Suprapubic skin (tissue), 4 donors: ENCODE measurements around the gene LACTB. TPM values are rescaled to one million over a fixed set of nuclear protein-coding genes. Genes with fewer than 3 reads are reported as not detected.
A peak's percentile ranks its signal among the peaks of the same experiment; 100 is the strongest.

ENCODE experiments used
- DNase-seq, 2 donors: peaks; one replicate each; pipeline ENCODE4 v3.0.0-alpha.2; 2019; ENCODE audit warnings: low spot score in 2 of 2
- H3K27ac ChIP-seq: fragments of 200-600 bp; sonication (generic); one replicate; pipeline ENCODE4 v1.5.1; 2019
- H3K27me3 ChIP-seq: fragments of 200-600 bp; sonication (generic); one replicate; pipeline ENCODE4 v1.5.1; 2019
- H3K36me3 ChIP-seq: fragments of 200-600 bp; sonication (generic); one replicate; pipeline ENCODE4 v1.5.1; 2019
- H3K4me1 ChIP-seq: fragments of 200-600 bp; sonication (generic); one replicate; pipeline ENCODE4 v1.5.1; 2019
- H3K4me3 ChIP-seq: fragments of 200-600 bp; sonication (generic); one replicate; pipeline ENCODE4 v1.5.1; 2019; ENCODE audit warnings: mild to moderate bottlenecking
- H3K9me3 ChIP-seq: fragments of 200-600 bp; sonication (generic); one replicate; pipeline ENCODE4 v1.5.1; 2019
- EP300 ChIP-seq: sonication (generic); formaldehyde crosslinking; IDR thresholded peaks from one replicate; pipeline ENCODE4 v1.6.1; 2017; ENCODE audit warnings: antibody characterized with exemption
- POLR2A ChIP-seq, 2 donors: fragments of 450-650 bp; IDR thresholded peaks; one replicate each; pipeline ENCODE4 v1.6.1; 2017; ENCODE audit warnings: antibody characterized with exemption in 2 of 2, mild to moderate bottlenecking in 2 of 2, moderate library complexity in 2 of 2
- POLR2AphosphoS5 ChIP-seq, 3 donors: sonication (generic); formaldehyde crosslinking; IDR thresholded peaks; one replicate each; pipeline ENCODE4 v1.6.1; 2017; ENCODE audit warnings: antibody characterized with exemption in 3 of 3
- WGBS: methylation state at CpG from one replicate; pipeline ENCODE4 v1.1.5; 2018; 5-methylcytosine and 5-hydroxymethylcytosine counted together
- total RNA-seq, 4 donors: library from RNA; depleted of rRNA; stranded (reverse); fragments of >200 nt; gene quantifications; one replicate each; pipeline ENCODE4 v1.1.0, GENCODE V29; 2016
- TF ChIP-seq, protein P1 (sequence below), 2 donors: fragments of 200-600 bp in 1 of 2; fragments of 450-650 bp in 1 of 2; sonication (generic) in 1 of 2; IDR thresholded peaks; one replicate each; pipeline ENCODE4 v1.5.1; 2016 to 2019; ENCODE audit warnings: antibody characterized with exemption in 2 of 2, mild to moderate bottlenecking in 1 of 2, moderate library complexity in 1 of 2

LACTB gene
- total RNA-seq, 4 donors from 2014 or later = 11.3 to 15.9 (median 12.6) TPM

GRCh38 chr15:63187589-63188226 lies 66.0 kb downstream of the LACTB start:
- peaks cover 32% of the 10 kb centered on the region for H3K4me1 ChIP-seq
- H3K9me3 ChIP-seq = no peaks in the 10 kb centered on the region
- DNase-seq = no peak
- no peak overlapping the region for H3K4me3 ChIP-seq
- TF ChIP-seq, protein P1, sequence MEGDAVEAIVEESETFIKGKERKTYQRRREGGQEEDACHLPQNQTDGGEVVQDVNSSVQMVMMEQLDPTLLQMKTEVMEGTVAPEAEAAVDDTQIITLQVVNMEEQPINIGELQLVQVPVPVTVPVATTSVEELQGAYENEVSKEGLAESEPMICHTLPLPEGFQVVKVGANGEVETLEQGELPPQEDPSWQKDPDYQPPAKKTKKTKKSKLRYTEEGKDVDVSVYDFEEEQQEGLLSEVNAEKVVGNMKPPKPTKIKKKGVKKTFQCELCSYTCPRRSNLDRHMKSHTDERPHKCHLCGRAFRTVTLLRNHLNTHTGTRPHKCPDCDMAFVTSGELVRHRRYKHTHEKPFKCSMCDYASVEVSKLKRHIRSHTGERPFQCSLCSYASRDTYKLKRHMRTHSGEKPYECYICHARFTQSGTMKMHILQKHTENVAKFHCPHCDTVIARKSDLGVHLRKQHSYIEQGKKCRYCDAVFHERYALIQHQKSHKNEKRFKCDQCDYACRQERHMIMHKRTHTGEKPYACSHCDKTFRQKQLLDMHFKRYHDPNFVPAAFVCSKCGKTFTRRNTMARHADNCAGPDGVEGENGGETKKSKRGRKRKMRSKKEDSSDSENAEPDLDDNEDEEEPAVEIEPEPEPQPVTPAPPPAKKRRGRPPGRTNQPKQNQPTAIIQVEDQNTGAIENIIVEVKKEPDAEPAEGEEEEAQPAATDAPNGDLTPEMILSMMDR (IDR thresholded peaks at IDR 0.05) = no peak
- TF ChIP-seq EP300 (no peak), POLR2A (IDR thresholded peaks at IDR 0.05) (no peak)
- 82% methylated on average over 5 of the region's 5 CpGs for WGBS
- no peak overlapping the region for H3K27ac ChIP-seq
- H3K27me3 ChIP-seq = no peaks in the 10 kb centered on the region
- no peaks in the 10 kb centered on the region for H3K36me3 ChIP-seq

DNA sequence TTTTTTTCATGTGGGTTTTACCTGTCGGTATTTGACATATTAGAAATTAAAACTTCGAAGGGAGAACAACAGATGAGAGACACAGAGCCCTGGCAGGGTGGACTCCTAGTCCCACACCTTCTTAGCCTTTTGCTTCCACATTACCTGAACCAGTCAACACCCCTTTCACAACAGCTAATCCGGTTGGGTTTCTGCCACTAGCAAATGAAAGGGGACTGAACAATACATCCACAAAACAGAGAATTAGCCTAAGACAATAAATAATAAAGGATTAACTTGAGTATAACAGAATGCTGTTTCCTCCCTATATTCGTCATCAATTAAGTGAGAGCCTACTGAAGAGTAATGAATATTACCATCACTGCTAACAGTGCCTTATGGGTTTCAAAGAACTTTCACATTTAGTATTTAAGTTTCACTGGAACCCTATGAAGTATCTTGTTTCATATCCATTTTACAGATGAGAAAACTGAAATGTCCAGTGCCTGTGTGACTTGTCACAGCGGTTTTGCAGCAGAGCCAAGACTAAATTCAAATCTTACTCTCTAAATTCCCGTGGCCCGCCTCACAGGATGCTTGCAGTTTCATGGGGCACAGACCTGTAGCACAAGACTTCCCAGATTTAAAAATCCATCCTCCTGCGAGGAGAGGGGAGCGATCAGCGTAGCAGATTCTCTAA lies 66.7 kb downstream of the LACTB start:
- TF ChIP-seq EP300 = no peak
- 44% methylated on average over 10 of the region's 10 CpGs for WGBS
- Histone ChIP-seq H3K4me1 (peaks cover 37% of the 10 kb centered on the region), H3K4me3 (peak overlapping the region; percentile 64), H3K36me3 (no peaks in the 10 kb centered on the region), H3K9me3 (no peaks in the 10 kb centered on the region), H3K27ac (peak overlapping the region; percentile 25), H3K27me3 (no peaks in the 10 kb centered on the region)
- no peak for DNase-seq

DNA sequence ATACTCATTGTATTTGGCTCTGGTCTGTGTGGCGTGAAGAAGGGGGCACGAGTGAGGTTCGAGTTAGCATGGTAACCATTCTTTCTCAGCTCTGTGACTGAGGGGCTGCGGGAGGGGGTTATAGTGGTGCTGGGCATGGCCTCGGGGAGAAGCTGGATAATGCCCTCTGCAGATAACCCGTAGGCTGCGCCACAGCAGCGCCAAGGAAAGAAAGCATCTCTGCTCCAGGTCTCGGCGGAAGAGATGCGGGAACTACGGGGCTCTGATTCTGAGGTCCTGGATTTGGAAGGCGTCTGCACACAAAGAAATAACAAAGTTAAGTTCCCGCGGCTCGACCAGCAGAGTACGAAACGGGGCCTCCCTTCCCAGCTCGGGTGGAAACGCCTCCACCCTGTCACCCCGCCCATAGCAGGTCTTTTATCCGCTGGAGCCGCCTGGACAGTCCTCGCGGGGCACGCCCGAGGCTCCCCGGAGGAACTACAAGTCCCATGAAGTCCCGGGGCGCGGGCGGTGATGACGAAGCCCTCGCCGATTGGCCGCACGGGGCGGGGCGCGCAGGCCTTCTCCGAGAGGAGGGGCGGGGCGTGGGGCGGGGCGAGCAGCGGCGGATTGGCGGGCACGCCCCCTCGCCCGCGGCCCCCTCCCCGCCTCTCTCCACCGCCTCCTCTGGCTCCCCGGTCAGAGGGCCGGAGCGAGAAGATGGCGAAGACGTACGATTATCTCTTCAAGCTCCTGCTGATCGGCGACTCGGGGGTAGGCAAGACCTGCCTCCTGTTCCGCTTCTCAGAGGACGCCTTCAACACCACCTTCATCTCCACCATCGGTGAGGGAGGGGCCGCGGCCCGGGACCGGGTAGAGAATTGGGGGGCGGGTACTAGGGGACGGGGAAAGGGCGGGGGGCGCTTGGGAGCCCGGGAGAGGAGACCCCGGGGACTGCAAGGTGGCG lies 67.5 kb downstream of the LACTB start, which contains the start of gene RAB8B:
Gene RAB8B, plus strand, starts transcription at position 681 of the 946 bp plus-strand sequence. Its CDS starts 19 bp downstream, at position 700.
- under 1% methylated on average over 35 of the region's 77 CpGs for WGBS

DNA sequence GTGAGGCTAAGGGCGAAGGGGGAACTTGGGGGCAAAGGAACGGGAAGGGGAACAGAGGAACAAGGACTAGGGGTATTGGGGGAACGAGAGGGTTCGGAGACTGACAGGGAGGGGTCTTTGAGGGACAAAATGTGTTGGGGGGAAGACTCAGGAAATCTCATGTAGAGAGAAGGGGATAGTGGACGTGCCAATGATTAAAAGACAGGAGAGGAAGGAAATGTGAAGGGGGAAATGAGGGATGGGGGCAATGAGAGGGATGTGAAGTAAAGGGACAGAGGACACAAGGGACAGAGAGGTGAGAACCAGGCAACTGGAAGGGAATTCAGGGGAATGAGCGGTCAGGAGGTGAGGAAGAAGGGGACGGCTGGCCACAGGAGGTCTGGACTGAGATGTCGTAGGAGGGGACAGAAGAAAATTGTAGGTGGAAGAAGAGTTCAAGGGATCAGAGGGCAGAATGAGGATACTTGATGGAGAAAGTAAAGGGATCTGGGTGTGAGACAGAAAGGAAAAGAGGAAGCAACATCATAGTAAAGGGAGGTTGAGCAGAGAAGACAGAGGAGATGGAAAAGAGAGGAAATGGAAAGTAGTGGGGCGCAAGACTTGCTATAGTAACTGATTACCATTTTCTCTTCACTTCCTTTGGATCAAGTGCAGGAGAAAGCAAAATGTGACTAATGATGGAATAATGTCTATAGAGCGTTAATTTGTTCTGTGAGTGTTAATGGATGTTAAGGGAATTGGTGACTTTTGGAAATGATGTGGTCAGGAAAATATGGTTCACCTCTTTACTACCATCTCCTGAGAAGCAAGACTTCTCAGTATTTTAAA lies 68.5 kb downstream of the LACTB start:
- no peaks in the 10 kb centered on the region for H3K36me3 ChIP-seq
- H3K27me3 ChIP-seq = no peaks in the 10 kb centered on the region
- H3K27ac ChIP-seq = peak overlapping the region; percentile 73
- H3K9me3 ChIP-seq = no peaks in the 10 kb centered on the region
- WGBS = 7% methylated on average over 10 of the region's 10 CpGs
- H3K4me1 ChIP-seq = peaks cover 55% of the 10 kb centered on the region
- DNase-seq = no peak
- peak overlapping the region; percentile 64 for H3K4me3 ChIP-seq
- TF ChIP-seq EP300 (no peak), POLR2A (IDR thresholded peaks at IDR 0.05) (peak in 1 of 2 donors; percentile 9), POLR2AphosphoS5 (IDR thresholded peaks at IDR 0.05) (no peak)
- TF ChIP-seq, protein P1 (IDR thresholded peaks at IDR 0.05) = no peak

More for the DNA sequence above, 67.5 kb downstream of the LACTB start, which contains the start of gene RAB8B:
- Histone ChIP-seq H3K9me3 (no peaks in the 10 kb centered on the region), H3K4me1 (peaks cover 45% of the 10 kb centered on the region), H3K27me3 (no peaks in the 10 kb centered on the region), H3K36me3 (no peaks in the 10 kb centered on the region), H3K4me3 (peak within 1 kb of the TSS; percentile 64), H3K27ac (peak within 1 kb of the TSS; percentile 73)
- TF ChIP-seq POLR2A (IDR thresholded peaks at IDR 0.05) (peak; percentile 28 to 80), POLR2AphosphoS5 (IDR thresholded peaks at IDR 0.05) (peak in 2 of 3 donors; percentile 4 to 36), EP300 (no peak)
- TF ChIP-seq, protein P1 (IDR thresholded peaks at IDR 0.05) = no peak
- peak; percentile 99 to 100 for DNase-seq
